GDM1 (cell line): Measurements from ENCODE around the gene SPTLC3.

Experiments used
- DNase-seq: peaks from one replicate; lab custom pipeline; 2025; lab: John Stamatoyannopoulos, UW

The SPTLC3 gene

DNA sequence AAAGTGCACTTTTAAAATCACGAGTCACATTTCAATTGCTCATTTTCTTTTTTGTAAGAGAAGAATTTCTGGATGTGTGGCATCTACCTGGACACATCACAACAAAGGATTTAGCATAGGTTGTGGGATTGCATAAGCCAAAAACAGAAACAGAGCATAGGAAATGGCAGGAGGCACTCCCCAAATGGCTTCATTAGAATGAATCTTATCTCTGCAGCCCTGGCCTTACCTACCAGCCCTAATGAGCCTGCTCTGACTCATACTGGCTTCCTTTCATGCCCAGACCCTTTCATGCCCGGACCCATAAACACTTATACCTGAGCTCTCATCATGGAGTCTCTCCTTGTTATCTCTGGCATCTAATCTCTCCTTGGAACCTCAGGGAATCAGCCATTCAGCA, 23.9 kb upstream of the SPTLC3 start:
- no peak for DNase-seq

DNA sequence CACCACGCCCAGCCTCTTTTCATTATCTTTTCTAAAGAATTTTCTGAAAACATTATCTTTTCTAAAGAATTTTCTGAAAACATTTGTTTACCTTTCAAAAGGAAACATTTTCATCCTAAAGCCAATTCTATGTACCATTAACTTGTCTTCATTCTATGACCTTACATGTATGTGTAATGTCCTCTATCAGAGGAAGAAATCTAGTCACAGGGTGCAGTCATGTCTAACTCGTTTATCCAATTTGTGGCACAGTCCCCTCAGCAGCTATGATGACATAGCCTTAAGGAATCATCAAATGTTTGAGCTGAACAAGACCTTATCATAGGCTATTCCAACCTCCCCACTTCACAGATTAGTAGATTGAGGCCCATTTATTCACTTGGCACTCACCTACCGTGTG, 21.5 kb upstream of the SPTLC3 start:
- DNase-seq: no peak

DNA sequence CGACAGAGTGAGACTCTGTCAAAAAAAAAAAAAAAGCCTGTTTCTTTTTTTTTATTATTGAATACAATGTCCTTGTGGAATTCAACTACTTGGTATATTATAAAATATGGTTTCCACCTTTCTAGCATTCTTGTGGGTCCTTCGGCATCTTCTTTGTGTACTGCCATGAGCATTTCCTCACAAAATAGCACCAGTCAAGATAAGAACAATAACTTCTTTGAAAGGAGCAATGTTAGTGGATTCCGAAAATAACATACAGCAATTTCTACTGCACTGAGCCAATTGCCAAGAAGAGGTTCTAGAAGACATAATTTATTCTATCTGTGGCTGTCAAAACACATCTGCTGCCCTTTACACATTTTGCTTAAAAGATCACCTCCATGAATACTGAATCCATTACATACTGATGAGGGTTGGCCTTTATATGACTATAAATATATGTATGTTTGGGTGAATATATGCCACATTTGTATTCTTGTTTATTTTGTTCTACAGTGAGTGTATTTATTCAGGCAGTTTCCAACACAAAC, 19.1 kb upstream of the SPTLC3 start:
- no peak for DNase-seq

DNA sequence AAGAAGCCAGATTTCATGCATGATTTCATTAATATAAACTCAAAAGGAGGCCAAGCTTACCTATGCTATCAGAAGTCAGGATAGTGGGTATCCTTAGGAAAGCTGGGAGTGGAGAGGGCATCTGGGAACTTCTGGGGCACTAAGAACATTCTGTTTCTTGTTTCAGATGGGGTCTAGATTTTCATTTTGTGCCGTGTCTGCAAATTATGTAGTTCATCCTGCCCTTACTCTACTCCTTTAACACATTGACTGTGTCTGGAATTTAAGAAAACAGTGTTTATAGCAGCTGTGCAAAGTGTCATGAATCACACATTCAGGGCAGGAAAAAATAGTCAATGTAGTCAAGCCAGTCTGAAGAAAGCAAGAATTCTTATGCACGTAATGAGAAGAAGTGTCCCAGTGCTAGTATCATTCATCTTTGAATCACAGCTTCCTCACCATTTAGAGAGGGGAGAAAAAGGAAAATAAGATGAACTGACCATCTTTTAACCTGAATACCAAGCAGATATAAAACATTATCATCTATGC, 11.6 kb upstream of the SPTLC3 start:
- no peak for DNase-seq

DNA sequence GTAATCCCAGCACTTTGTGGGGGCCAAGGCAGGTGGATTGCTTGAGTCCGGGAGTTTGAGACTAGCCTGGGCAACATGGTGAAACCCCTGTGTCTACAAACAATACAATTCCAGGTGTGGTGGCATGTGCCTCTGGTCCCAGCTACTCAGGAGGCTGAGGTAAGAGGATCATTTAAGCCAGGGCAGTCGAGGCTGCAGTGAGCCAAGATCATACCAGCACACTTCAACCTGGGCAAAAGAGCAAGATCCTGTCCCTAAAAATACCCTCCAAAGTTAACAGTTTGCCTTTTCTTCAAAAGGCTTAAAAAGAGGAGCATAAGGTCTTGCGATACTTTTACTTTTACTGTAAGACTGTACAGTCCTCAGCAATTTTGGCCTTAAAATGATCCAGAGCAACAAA, 10.7 kb upstream of the SPTLC3 start:
- DNase-seq: no peak

DNA sequence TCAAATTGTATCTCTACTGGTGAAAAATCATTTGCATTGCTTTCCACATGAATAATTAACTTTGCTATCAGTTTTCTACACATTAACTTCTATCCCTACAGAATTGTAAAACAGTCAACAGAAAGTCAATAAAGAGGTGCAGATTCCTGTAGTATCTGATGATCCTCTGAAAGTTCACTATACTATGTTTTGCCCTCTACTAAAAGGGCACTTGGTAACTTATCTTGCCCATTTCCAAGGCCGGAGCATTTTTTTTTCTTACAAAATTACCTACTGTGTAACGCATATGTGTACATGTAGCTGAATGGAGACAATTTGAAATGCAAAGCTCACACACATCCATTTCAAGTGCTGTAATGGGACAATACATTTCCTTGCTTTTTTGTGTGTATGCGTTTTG, 9.6 kb upstream of the SPTLC3 start:
- no peak for DNase-seq

DNA sequence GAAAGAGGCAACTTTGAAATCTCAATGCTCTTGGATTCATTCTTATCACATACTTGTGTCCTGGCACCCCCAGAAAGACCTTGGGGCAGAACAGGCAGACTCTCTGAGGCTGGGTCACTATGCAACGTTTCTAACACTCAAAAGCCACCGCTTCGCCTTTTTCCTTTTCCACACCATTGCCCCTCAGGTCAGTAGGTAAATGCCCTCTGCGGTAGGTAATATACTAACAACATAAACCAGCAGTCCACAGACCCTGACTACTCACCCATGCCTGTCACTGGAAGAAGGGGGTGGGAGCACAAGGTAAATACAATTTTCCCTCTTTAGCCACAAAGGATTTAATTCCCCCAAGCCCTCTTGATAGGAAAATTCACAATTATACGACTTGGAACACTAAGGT, 6.5 kb upstream of the SPTLC3 start:
- no peak for DNase-seq

DNA sequence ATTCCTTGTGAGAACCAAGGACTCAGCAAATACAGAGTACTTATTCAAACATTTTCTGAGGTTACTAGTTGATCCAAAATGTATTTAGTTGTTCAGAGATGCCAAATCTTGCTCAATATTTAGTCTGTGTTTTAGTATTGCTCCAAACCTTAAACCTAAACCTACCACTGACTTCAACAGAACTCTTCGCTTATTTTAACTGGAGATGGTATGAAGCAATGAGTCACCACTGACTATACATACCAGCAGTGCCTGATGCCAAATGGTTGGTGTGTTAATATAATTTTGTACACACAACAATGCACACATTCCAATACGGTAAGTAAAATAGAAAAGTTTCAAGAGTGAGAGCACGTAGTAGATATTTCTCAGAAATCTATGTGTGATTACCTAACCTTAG, 1.9 kb upstream of the SPTLC3 start:
- no peak for DNase-seq

DNA sequence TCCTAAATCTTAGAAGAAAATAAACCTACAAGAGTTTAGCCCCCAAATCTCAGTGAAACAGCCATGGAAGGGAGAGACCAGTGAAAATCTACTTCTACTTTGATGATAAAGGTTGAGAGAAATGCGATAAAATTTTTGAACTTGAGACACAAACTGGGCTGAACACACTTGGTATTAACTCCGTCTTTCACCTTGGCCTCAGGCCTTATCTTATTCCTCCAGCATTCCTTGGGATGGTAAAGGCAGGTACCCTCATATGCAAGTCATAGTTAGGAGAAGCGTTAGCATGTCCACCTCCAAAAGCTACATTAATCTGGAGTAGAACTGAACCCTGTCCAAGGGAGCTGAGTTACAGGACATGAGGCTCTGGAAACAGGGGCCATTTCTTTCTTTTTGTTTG, 1.2 kb upstream of the SPTLC3 start:
- DNase-seq: no peak

DNA sequence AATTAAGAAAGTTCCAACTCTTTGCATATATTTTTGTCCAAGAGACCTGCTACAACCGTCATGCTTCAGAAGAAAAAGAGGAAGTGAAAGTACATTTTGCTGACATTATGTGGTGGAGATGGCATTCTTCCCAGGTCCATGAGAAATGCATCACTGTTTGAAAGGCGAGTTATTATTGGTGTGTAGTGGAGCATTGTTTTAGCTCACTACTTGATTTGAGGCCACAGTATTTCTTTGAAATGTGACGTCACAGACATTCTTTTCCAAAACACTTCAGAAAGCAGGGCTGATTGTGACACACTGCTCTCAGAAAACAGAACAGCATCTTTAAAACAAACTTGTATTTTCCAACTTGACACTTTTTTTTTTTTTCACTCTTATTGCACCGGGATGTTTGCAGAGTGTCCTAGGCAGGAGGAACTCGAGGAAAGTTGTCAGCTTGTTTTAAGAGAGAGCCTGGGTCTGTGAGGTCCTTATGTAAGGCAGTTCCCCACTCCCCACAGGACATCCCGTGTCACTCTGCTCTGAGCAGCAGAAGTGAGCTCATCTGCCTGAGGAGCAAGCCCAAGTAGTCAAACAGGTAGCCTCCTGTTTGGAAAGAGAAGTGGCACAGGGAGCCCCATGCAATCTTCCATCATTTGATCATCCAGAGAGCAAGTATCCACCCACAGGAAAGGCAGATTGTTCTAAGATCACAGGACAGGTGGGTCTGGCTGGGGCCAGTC, 1.1 kb downstream of the SPTLC3 start:
- DNase-seq: peak; percentile 45

DNA sequence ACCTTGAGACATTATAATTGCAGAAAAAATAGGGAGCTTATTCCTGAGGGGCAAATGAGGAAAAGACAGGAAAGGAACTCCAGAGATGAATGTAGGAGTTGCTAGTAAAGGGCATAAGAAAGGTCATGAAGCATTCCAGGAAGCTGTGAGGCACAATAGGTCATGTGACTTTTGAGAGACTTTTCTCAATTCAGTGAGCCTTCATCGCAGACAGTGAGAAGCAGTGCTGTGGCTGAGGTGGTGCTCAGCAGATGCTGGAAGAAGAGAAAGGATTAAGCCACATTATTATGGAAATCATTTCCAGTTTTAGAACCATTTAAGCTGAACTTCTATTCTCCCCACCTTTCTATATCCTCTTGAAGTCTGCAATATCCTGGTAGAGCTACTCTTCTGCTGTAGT, 4.1 kb downstream of the SPTLC3 start:
- no peak for DNase-seq

DNA sequence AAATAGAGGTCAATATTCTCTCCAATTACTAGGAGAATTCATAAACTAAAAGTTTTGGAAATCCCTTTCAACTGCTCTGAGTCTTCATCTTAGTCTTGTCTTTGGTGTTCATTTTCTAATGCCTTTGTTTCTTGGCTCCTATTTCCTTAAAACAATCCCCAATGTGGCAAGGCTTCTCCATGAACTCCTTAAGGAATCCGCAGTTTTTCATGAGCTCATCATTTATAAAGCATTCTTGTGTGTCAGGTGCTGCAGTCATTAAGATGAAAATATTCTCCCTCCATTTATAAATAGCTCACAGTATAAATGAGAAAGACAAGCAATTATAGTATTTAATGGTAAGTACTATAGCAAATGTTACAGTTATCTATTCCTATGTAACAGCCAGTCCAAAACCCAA, 4.6 kb downstream of the SPTLC3 start:
- no peak for DNase-seq

DNA sequence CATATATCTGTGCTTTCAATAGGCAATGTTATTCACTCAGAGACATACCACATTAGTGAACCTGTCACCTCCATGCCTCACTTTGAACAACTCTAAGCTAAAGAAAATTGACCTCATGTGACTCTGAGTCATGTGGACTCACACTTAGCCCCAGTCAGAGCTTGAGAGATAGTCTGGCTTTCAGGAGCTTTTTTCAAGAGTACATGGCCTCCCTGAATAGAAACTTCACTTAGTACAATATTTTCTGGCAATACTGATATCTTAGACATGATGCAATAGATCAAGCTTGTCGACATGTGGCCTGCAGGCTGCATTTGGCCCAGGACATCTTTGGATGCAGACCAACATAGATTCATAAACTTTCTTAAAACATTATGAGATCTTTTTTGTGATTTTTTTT, 8.5 kb downstream of the SPTLC3 start:
- no peak for DNase-seq

DNA sequence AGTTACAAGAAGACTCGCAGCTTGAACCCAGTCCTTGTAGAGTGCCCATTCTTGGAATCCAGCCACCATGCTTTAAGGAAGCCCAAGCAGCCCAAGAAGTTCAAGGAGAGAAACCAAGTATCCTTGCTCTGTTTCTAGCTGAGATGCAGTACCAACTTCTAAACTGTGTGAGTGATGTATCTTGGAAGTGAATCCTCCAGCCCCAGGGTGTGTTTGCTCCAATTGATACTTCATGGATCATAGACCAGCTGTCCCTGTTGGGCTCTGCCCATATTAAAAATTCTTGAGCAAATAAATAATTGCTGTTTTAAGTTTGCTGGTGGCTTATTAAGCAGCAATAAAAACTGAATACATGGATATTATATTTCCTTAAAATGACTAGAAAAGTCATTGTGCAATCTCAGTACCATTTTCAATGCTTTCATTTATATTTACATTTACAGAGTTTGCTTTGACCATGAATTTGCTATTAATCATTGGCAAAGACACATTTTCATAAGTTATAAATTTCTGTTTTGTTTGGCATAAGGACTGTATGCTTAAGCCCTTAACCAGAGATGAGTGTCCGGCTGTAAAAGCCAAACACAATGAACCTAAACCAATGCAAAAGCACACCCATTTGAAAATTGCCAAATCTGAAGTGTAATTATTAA, 9.2 kb downstream of the SPTLC3 start:
- no peak for DNase-seq

DNA sequence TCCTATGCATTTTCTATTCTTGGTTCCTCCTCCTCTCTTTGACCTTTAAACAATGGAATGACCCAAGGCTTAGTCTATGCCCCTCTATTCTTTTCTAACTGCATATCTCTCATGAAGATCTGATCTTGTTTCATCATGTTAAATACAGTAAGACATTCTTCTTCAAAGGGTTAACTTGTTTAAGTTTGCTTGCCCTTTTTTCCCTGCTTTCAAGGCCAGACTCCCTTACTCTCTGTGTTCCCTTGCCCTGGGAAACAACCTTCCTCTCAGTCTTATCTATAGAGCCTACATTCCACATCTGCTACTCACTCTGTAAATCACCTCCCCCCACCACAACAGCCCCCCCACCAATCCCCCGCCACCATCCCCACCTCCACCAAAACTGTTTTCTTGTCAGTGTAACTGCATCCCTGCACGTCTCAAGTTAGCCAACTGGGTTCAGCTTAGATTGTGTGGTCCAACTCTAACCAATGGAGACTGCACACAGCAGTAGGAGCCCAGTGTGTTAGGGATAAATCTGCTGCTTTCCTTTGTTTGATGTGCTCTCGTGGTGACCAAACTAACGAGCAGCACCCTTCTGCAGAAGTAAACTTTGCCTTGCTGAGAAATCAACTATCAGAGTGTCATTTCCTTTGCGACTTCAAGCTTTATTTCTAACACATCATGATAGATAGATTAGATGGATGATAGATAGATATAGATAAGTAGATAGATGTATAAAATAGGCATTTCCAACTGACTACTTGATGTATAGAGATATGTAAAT, 12.6 kb downstream of the SPTLC3 start:
- no peak for DNase-seq

DNA sequence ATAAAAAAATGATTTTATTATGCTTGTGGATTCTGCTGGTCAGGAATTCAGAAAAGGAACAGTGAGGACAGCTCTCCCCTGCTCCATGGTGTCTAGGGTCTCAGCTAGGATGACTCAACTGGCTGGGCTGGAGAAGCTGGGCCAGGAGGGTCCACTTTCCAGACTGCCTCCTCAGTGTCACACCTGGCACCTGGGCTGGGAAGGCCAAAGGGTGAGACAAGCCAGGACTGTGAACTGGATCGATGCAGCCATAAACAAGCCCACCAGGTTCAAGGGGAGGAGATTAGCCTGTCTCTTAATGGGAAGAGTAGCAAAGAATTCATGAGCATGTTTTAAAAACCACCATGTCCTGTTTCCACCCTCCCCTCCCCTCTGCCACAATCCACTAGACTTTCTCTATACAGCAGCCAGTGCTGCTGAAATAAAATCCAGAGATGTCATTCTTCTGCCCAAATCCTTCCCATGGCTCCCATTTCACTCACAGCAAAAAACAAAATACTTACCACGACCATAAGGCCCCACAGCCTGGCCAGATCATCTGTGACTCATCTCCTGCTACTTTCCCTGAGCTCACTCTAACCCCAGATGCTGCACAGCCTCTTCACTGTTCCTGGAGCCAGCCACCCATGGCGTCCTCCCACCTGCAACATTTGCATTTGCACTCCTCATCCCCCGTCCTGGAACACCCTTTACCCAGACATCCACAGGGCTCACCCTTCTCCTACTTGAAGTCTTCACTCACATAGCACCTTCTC, 13.8 kb downstream of the SPTLC3 start:
- no peak for DNase-seq

DNA sequence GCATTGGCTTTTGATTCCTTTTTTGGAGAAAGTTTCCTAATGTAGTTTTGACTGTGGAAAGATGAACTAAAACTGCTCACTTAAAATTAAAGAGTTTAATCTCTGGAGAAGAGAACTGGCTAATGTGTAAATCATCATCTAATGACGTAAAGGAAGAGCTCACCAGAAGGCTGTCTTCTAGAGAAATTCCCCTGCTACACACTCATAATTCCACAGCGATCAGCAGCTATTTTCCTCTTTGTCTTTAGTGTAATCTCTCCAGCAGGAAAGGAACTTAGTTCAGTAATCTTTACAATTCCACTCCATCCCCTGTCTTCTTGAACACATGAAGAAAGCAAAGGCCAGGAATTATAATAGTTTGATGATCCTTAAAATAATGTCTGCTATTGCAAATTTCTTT, 15.8 kb downstream of the SPTLC3 start:
- no peak for DNase-seq

DNA sequence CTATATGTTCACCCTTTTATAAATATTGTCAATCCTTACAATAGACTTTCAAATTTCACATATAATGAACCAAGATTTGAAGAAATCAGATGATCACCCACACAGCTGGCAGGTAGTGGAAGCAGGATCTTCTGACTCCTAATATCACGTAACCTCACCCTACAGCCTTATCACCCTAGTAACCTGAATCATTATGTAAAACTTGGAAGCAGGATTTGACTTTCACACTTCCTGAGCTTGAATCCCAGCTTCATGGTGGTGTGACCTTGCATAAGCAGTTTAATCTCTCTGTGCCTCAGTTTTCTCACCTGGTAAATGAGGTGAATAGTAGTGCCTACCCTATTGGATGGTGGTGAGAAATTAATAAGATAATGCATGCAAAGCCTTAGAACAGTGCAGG, 16.4 kb downstream of the SPTLC3 start:
- DNase-seq: no peak

DNA sequence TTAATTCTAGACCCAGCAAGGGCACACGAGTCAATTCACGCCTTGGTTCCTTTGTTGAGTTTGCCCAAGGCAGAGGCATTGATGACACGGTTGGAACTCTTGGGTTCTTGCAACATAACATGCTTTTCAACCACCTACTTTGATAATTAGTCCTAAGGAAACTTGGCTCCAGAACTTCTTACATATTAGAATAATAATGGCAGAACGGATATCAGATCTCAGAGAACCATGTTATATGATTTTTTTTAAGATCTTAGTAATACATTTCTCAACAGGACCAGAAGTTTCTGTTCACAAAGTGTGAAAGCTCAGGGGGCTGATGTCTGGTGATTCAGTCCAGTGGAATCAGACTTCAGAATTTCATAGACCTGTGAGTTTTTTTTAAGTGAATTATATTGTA, 19.2 kb downstream of the SPTLC3 start:
- DNase-seq: no peak

DNA sequence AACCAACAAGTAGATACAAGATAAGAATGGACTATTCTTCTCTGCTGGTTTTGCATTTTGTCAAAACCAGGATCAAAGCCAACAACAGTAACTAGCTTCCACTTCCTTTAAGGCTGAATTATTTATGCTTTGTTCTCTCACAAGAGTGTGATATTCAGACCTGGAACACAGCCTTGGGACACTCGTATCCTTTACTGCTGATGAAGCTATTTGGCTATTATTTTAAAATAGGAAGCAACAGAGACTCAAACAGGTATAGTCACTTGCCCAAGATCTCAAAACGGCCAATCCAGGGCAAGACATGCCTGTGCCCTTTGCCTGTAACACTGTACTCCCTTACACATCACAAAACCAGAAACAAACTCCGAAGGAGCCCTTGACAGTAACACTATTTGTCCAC, 19.9 kb downstream of the SPTLC3 start:
- no peak for DNase-seq

DNA sequence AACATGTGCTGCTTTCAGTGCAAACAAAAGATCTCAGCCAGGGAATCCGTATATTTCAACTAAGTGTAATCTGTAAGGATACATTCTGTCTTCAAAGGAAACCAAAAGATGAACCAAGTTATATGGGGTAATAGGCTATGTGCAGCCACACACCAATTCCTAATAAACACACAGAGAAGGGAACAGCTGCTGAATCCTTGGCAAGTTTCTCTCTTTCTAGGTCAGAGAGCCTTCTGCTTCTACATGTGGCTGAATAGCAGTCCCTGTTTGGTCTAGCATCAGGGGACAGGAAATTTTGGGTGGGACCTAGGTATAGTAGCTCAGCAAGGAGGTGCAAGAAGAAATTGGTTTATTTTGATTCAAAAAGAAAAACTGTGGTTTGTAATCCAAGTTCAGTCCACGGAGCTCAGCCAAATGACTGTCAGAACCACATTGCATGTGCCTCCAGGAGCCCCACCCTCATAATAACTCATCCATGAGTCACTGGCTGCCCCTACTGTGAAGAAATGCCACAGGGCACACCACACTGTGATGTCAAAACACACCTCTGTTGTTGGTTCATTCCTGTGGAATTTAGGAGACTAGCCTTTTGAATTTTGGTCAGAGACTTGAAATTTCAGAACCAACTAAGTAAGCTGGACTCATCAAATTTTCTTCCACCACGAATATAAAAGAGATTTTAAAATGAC, 21.1 kb downstream of the SPTLC3 start:
- no peak for DNase-seq

DNA sequence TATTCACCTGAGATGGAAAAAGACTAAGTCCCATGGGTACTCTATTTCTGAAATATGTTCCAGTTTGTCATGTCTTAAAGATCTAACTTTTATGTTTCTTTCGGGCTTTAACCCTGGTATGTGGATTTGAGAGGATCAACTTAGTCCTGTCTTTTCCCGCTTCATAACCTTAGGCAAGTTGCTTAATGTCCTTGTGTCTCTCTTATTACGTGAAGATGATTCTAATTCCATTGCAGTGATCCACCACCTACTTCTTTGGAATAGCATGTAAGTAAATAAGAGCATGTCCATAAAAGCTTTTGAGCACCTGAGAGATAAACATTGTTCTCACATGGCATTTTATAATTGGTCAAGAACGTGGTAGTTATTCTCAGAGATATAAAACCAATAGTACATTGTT, 23.0 kb downstream of the SPTLC3 start:
- DNase-seq: no peak
